Measurements from ENCODE around the gene ANGPTL8.

GRCh38 chr19:11284515-11284914, 45.1 kb downstream of the ANGPTL8 start:
- TF ChIP-seq CTCF (IDR thresholded peaks at IDR 0.05) (no peak), EP300 (IDR thresholded peaks at IDR 0.05) (no peak), REST (IDR thresholded peaks at IDR 0.05) (no peak), USF2 (IDR thresholded peaks at IDR 0.05) (no peak), SMC3 (IDR thresholded peaks at IDR 0.05) (no peak), CBX2 (IDR thresholded peaks at IDR 0.05; ENCODE audit: borderline replicate concordance, low read depth) (no peak), MYC (IDR thresholded peaks at IDR 0.05; ENCODE audit: borderline replicate concordance, low read length) (no peak), RARB (CRISPR knock-in tag; IDR thresholded peaks at IDR 0.05) (no peak), CEBPB (IDR thresholded peaks at IDR 0.05) (no peak), JUNB (IDR thresholded peaks at IDR 0.05) (no peak), HOXA7 (CRISPR knock-in tag; IDR thresholded peaks at IDR 0.05) (no peak)

Measured in A549 (cell line).